SU-DHL-6 (cell line): ENCODE data around the gene KCNH4.
"Not testable (repeated sequence)": the region's sequence is repeated elsewhere in the genome, so short reads cannot be mapped to it uniquely, and the experiment has no call there.

Experiments
- H2AFZ ChIP-seq: fragments of 200-600 bp; sonication (generic); 2 replicates; pipeline ENCODE4 v1.6.1; 2014; ENCODE audit warnings: low read depth, mild to moderate bottlenecking, moderate library complexity, mixed read lengths, antibody characterized with exemption, low read length; ENCODE audit not compliant: severe bottlenecking
- H3F3A ChIP-seq: fragments of 200-600 bp; shearing (Covaris generic); 2 replicates; pipeline ENCODE4 v1.6.0; 2016; ENCODE audit warnings: antibody characterized with exemption, mild to moderate bottlenecking; ENCODE audit not compliant: insufficient read depth
- H3K27ac ChIP-seq: fragments of 200-600 bp; sonication (generic); 2 replicates; pipeline ENCODE4 v1.5.1; 2016; ENCODE audit warnings: low read depth, mild to moderate bottlenecking, low read length, moderate library complexity, mixed read lengths
- H3K27me3 ChIP-seq: fragments of 200-600 bp; sonication (generic), shearing (Covaris generic); 2 replicates; pipeline ENCODE4 v1.6.0; 2014; ENCODE audit warnings: mild to moderate bottlenecking, low read length
- H3K36me3 ChIP-seq: fragments of 200-600 bp; sonication (generic); 2 replicates; pipeline ENCODE4 v1.6.1; 2014; ENCODE audit warnings: mild to moderate bottlenecking, low read length, mixed read lengths
- H3K4me2 ChIP-seq: fragments of 300-600, 200-600 bp; shearing (Covaris generic), sonication (generic); 2 replicates; pipeline ENCODE4 v1.6.0; 2014; ENCODE audit warnings: low read length, low read depth, mild to moderate bottlenecking; ENCODE audit not compliant: poor library complexity, severe bottlenecking
- H3K4me3 ChIP-seq: fragments of 200-600 bp; sonication (generic); 2 replicates; pipeline ENCODE4 v1.5.1; 2014; ENCODE audit warnings: antibody characterized with exemption, low read length, mild to moderate bottlenecking, mixed read lengths; ENCODE audit not compliant: insufficient read depth, poor library complexity, severe bottlenecking
- H3K79me2 ChIP-seq: fragments of 200-600 bp; sonication (generic); 2 replicates; pipeline ENCODE4 v1.6.1; 2014; ENCODE audit warnings: mild to moderate bottlenecking, low read length, moderate library complexity; ENCODE audit not compliant: insufficient read depth
- H3K9ac ChIP-seq: fragments of 200-600 bp; sonication (generic); 2 replicates; pipeline ENCODE4 v1.7.0; 2014; ENCODE audit warnings: mild to moderate bottlenecking, low read length
- H3K9me2 ChIP-seq: fragments of 200-600 bp; sonication (generic); replicated peaks from 2 replicates; pipeline ENCODE4 v1.6.1; 2014; ENCODE audit warnings: low read length; ENCODE audit not compliant: insufficient read depth
- H3K9me3 ChIP-seq: fragments of 200-600 bp; sonication (generic); 2 replicates; pipeline ENCODE4 v1.6.1; 2014; ENCODE audit warnings: low read length, mixed read lengths; ENCODE audit not compliant: insufficient read depth
- H4K20me1 ChIP-seq: fragments of 200-600 bp; sonication (generic); 2 replicates; pipeline ENCODE4 v1.6.1; 2014; ENCODE audit warnings: low read depth, mild to moderate bottlenecking, antibody characterized with exemption, low read length, moderate library complexity, mixed read lengths
- CTCF ChIP-seq: fragments of 200-600 bp; sonication (generic); IDR thresholded peaks from one replicate; pipeline ENCODE4 v1.5.1; 2017; ENCODE audit warnings: antibody characterized with exemption, mild to moderate bottlenecking, low read length, moderate library complexity; ENCODE audit not compliant: insufficient read depth, poor library complexity, severe bottlenecking
- EZH2phosphoT487 ChIP-seq: fragments of 200-600 bp; sonication (generic), shearing (Covaris generic); conservative IDR thresholded peaks from 2 replicates; pipeline ENCODE4 v1.6.1; 2018; ENCODE audit warnings: mild to moderate bottlenecking, antibody characterized with exemption, low read length, moderate library complexity, mixed read lengths

KCNH4 gene

GRCh38 chr17:42155614-42156045, 25.3 kb downstream of the KCNH4 start:
- Histone ChIP-seq H3K36me3 (no peaks in the 10 kb centered on the region), H3K9me3 (no peaks in the 10 kb centered on the region), H2AFZ (no peak overlapping the region), H3F3A (no peaks in the 10 kb centered on the region), H3K27ac (no peak overlapping the region), H3K4me3 (no peak overlapping the region), H3K27me3 (no peaks in the 10 kb centered on the region), H3K9me2 (no peaks in the 10 kb centered on the region), H3K9ac (no peak overlapping the region), H3K4me2 (peak overlapping the region; percentile 33), H3K79me2 (peaks cover 38% of the 10 kb centered on the region), H4K20me1 (no peaks in the 10 kb centered on the region)
- TF ChIP-seq CTCF, result no peak
- TF ChIP-seq EZH2phosphoT487, result no peak

GRCh38 chr17:42153919-42154742, 26.8 kb downstream of the KCNH4 start:
- Histone ChIP-seq H3K9ac (peak overlapping the region; percentile 76), H3K9me3 (no peaks in the 10 kb centered on the region), H3F3A (no peaks in the 10 kb centered on the region), H3K4me3 (peak overlapping the region; percentile 76), H2AFZ (no peak overlapping the region), H3K9me2 (no peaks in the 10 kb centered on the region), H3K27me3 (no peaks in the 10 kb centered on the region), H3K4me2 (peak overlapping the region; percentile 67), H3K79me2 (peaks cover 50% of the 10 kb centered on the region), H3K36me3 (no peaks in the 10 kb centered on the region), H3K27ac (peak overlapping the region; percentile 32; the same call in 1 of the 2 replicates), H4K20me1 (no peaks in the 10 kb centered on the region)
- TF ChIP-seq EZH2phosphoT487, result no peak
- TF ChIP-seq CTCF, result no peak

- Histone ChIP-seq H3K9me3 (no peaks in the 10 kb centered on the region), H2AFZ (no peak overlapping the region), H3K36me3 (peaks cover 3% of the 10 kb centered on the region; the same call in 1 of the 2 replicates), H3K9me2 (no peaks in the 10 kb centered on the region), H4K20me1 (no peaks in the 10 kb centered on the region), H3F3A (no peaks in the 10 kb centered on the region), H3K4me2 (no peak overlapping the region), H3K79me2 (peaks cover 78% of the 10 kb centered on the region), H3K27ac (no peak overlapping the region), H3K27me3 (no peaks in the 10 kb centered on the region), H3K4me3 (no peak overlapping the region), H3K9ac (no peak overlapping the region)
- no peak for TF ChIP-seq CTCF
- TF ChIP-seq EZH2phosphoT487, result no peak
Observed at GRCh38 chr17:42146911-42147607, 33.9 kb downstream of the KCNH4 start.

- not testable (repeated sequence) for H3K4me3 ChIP-seq, H4K20me1 ChIP-seq, H3K27me3 ChIP-seq, H3K4me2 ChIP-seq, H3K9me2 ChIP-seq, H3K9me3 ChIP-seq, H2AFZ ChIP-seq, H3K27ac ChIP-seq, H3F3A ChIP-seq, H3K9ac ChIP-seq, H3K36me3 ChIP-seq
- peaks cover 76% of the 10 kb centered on the region for H3K79me2 ChIP-seq
Observed at GRCh38 chr17:42143138-42143537, 37.8 kb downstream of the KCNH4 start.
